Gastrocnemius medialis (tissue), 4 donors: Measurements from ENCODE around the gene PKP4.

Experiments used
- POLR2A ChIP-seq, 2 donors: fragments of 450-650 bp; IDR thresholded peaks; one replicate each; pipeline ENCODE4 v1.6.1; 2017; ENCODE audit warnings: antibody characterized with exemption in 2 of 2, mild to moderate bottlenecking in 2 of 2, moderate library complexity in 2 of 2
- TF ChIP-seq, protein P1 (sequence below), 5 experiments: fragments of 450-650 bp in 3 of 5; fragments of 200-600 bp in 2 of 5; sonication (generic) in 2 of 5; IDR thresholded peaks in 4 of 5; conservative IDR thresholded peaks in 1 of 5; 1 replicate in 4 of 5; 2 replicates in 1 of 5; pipeline ENCODE4 v1.5.1; 2016 to 2019; ENCODE audit warnings: antibody characterized with exemption in 5 of 5, mild to moderate bottlenecking in 3 of 5, moderate library complexity in 3 of 5

DNA sequence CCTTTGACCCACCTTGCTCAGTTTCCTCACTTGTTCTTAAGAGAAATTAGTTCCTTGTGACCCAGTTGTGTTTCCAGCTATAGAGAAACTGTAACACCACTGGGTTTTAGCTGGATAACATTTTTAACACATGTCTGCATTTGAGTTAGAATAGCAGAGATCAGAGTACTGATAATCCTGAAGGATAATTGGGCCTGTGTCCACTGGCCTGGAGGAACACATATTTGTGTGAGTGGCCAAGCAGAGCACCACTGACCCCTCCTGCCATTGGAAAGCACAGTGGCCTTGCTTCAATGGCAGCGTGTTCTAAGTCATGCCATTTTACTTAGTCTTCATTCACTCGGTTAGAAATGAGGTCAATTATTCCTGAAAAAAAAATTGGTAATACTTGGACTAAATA is 42.6 kb downstream of the PKP4 start:
- TF ChIP-seq POLR2A (IDR thresholded peaks at IDR 0.05): no peak
- TF ChIP-seq, protein P1, sequence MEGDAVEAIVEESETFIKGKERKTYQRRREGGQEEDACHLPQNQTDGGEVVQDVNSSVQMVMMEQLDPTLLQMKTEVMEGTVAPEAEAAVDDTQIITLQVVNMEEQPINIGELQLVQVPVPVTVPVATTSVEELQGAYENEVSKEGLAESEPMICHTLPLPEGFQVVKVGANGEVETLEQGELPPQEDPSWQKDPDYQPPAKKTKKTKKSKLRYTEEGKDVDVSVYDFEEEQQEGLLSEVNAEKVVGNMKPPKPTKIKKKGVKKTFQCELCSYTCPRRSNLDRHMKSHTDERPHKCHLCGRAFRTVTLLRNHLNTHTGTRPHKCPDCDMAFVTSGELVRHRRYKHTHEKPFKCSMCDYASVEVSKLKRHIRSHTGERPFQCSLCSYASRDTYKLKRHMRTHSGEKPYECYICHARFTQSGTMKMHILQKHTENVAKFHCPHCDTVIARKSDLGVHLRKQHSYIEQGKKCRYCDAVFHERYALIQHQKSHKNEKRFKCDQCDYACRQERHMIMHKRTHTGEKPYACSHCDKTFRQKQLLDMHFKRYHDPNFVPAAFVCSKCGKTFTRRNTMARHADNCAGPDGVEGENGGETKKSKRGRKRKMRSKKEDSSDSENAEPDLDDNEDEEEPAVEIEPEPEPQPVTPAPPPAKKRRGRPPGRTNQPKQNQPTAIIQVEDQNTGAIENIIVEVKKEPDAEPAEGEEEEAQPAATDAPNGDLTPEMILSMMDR (IDR thresholded peaks at IDR 0.05 in 4 of 5, conservative IDR thresholded peaks at IDR 0.05 in 1 of 5): no peak
